HG02588 (cell line): ENCODE results near the gene PAFAH1B2.
"Not testable (repeated sequence)": the region's sequence is repeated elsewhere in the genome, so short reads cannot be mapped to it uniquely, and the experiment has no call there.

Source experiments
- ATAC-seq: cut with Tn5 transposase; IDR thresholded peaks from one replicate; pipeline ENCODE4 v1.9.1; 2021; ENCODE audit warnings: mild to moderate bottlenecking, moderate library complexity; ENCODE audit not compliant: unreplicated experiment

Gene PAFAH1B2

GRCh38 chr11:117172724-117173421, 28.8 kb downstream of the PAFAH1B2 start:
- no peak for ATAC-seq

- ATAC-seq, result no peak
These were observed 31.0 kb downstream of the PAFAH1B2 start for GRCh38 chr11:117175104-117175503.

GRCh38 chr11:117175781-117176180, 31.7 kb downstream of the PAFAH1B2 start:
- no peak for ATAC-seq

- no peak for ATAC-seq
These were observed 32.1 kb downstream of the PAFAH1B2 start for GRCh38 chr11:117176186-117176585.

- no peak for ATAC-seq
These were observed 33.6 kb downstream of the PAFAH1B2 start for GRCh38 chr11:117177534-117178209.

- ATAC-seq, result peak; percentile 89
These were observed 34.3 kb downstream of the PAFAH1B2 start, which contains the start of gene SIDT2 for GRCh38 chr11:117178210-117179034. TSS of gene SIDT2 (plus strand) at chr11:117178743. CDS start at chr11:117179264, 521 bp downstream.

GRCh38 chr11:117179048-117179999, 35.2 kb downstream of the PAFAH1B2 start:
- peak; percentile 28 for ATAC-seq

GRCh38 chr11:117180020-117180419, 35.9 kb downstream of the PAFAH1B2 start:
- ATAC-seq, result no peak

- no peak for ATAC-seq
These were observed 36.8 kb downstream of the PAFAH1B2 start for GRCh38 chr11:117180661-117181585.

- no peak for ATAC-seq
These were observed 37.8 kb downstream of the PAFAH1B2 start for GRCh38 chr11:117181586-117182550.

- ATAC-seq, result no peak
These were observed 38.5 kb downstream of the PAFAH1B2 start for GRCh38 chr11:117182551-117182935.

GRCh38 chr11:117183178-117183577, 39.1 kb downstream of the PAFAH1B2 start:
- ATAC-seq, result not testable (repeated sequence)

- ATAC-seq, result no peak
These were observed 39.8 kb downstream of the PAFAH1B2 start for GRCh38 chr11:117183724-117184349.

GRCh38 chr11:117185736-117186430, 41.8 kb downstream of the PAFAH1B2 start:
- ATAC-seq, result no peak

GRCh38 chr11:117186431-117186761, 42.3 kb downstream of the PAFAH1B2 start:
- ATAC-seq, result no peak

GRCh38 chr11:117187007-117187406, 42.9 kb downstream of the PAFAH1B2 start:
- no peak for ATAC-seq

- ATAC-seq, result no peak
These were observed 43.3 kb downstream of the PAFAH1B2 start for GRCh38 chr11:117187428-117187798.
